ENCODE data around the gene FH. TPM values are rescaled to one million over a fixed set of nuclear protein-coding genes. Genes with fewer than 3 reads are reported as not detected.
A peak's percentile ranks its signal among the peaks of the same experiment; 100 is the strongest.

Gene FH
- total RNA-seq, 5 donors from 2014 or later (not counting 1 experiment from before 2014, with no cell fraction given) = 14.6 to 32.7 (median 28.2) TPM

DNA sequence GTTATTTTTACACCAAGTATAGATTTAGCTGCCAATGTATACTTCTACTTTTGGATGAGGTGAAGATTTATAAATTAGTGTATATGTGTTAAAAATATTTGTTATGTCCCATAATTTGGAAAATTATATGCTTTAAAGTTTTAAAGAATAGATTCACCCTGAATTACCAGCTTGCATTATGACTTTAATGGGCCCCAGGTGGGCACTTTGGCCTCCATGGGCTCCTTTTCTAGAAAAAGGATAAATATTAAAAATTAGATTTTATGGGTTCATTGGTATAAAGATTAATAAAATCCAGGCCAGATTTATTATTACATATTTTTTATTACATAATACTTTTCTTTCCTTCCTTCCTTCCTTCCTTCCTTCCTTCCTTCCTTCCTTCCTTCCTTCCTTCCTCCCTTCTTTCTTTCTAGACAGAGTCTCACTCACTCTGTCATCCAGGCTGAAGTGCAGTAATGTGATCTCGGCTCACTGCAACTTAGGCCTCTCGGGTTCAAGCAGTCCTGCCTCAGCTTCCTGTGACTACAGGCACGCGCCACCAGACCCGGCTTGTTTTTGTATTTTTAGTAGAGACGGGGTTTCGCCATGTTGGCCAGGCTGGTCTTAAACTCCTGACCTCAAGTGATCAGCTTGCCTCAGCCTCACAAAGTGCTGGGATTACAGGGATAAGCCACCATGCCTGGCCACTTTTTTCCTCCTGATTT lies 34.5 kb upstream of the FH start:
- Mint-ChIP-seq H3K27ac (no peak overlapping the region), H3K9me3 (peaks cover 0 to 3% (median 0%) of the 10 kb centered on the region in 3 donors), H3K4me1 (peaks cover 17 to 27% (median 22%) of the 10 kb centered on the region in 3 donors), H3K27me3 (no peaks in the 10 kb centered on the region), H3K4me3 (no peak overlapping the region), H3K36me3 (no peaks in the 10 kb centered on the region)
- WGBS (ENCODE audit: insufficient coverage) = 100% methylated on average over 2 of the region's 7 CpGs
- H3K27ac ChIP-seq (ENCODE audit: low read length) = no peak overlapping the region
- no peak for DNase-seq
- ChIA-PET CTCF (interaction anchor here in 1 of 2 donors (0.7 to 0.9 kb wide), 2 partner anchors 35 to 584 kb away, joined by 3 read pairs; partner anchors contain the start of gene FH), POLR2A (interaction anchor here in 1 of 2 donors (0.6 kb wide), 1 partner anchor 57 kb away, joined by 4 read pairs; no protein-coding TSS in a partner anchor)
- no peak overlapping the region for H3K4me3 ChIP-seq (ENCODE audit: control insufficient read depth in 1 of 2, extremely low read depth in 1 of 2, low read length in 1 of 2)
- peaks cover 0 to 6% of the 10 kb centered on the region in 2 experiments for H3K27me3 ChIP-seq (replicated peaks in 1 of 2; ENCODE audit: control insufficient read depth in 2 of 2, extremely low read depth in 1 of 2, insufficient read depth in 2 of 2, low read length in 1 of 2)
- no peaks in the 10 kb centered on the region for H3K9me3 ChIP-seq
- no peaks in the 10 kb centered on the region for H3K36me3 ChIP-seq (ENCODE audit: control insufficient read depth in 2 of 2, extremely low read depth in 1 of 2, insufficient read depth in 1 of 2, low read length in 1 of 2)
- no peak for ATAC-seq (replicated peaks in 1 of 4)
- H3K4me1 ChIP-seq (ENCODE audit: control insufficient read depth in 1 of 2, extremely low read depth in 1 of 2, insufficient read depth in 2 of 2, low read length in 2 of 2) = peaks cover 2 to 3% of the 10 kb centered on the region in 2 experiments

DNA sequence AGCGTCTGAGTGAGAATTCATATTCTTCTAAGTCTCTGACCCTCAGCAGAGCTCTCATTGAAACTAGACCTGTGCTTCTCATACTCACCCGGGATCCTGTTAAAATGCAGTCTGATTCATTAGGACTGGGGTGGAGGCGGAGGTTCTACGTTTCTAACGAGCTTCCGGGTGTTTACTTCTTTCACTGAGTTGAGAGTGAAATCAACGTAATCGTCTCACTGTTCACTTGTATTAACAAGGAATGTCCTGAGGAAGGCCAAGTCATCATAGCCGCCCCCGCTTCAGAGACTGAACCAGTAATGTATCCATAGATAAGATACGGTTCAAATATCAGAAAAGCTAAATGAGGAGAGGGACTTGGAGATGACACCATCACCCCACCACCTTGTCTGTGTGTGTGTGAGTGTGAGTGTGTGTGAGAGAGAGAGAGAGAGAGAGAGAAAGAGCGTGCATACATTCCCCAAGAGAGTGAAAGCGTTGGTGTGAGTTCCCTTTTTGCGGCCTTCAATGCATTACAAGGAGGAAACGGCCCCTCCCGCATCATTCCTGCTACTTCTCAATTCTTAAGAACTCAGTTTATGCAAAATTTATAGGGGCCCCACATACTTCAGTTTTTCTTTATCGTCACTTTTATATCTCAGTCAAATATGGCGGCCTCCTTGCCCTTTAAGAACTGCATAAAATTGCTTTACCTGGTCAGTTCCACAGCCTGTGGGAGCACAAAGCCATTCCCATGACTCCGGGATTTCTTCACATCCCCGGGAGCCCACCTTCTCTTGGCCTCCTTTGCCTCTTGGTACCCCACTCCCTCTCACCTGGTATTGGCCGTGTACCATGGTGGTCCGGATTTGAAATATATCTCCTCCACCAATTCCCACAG lies 32.4 kb upstream of the FH start:
- WGBS (ENCODE audit: insufficient coverage) = 53% methylated on average over 14 of the region's 22 CpGs
- H3K36me3 ChIP-seq (ENCODE audit: control insufficient read depth in 2 of 2, extremely low read depth in 1 of 2, insufficient read depth in 1 of 2, low read length in 1 of 2) = no peaks in the 10 kb centered on the region
- H3K4me1 Mint-ChIP-seq = peaks cover 17 to 27% (median 22%) of the 10 kb centered on the region in 3 donors
- peak overlapping the region; percentile 84 for H3K27ac ChIP-seq (ENCODE audit: low read length)
- H3K36me3 Mint-ChIP-seq = no peaks in the 10 kb centered on the region
- peaks cover 2 to 3% of the 10 kb centered on the region in 2 experiments for H3K4me1 ChIP-seq (ENCODE audit: control insufficient read depth in 1 of 2, extremely low read depth in 1 of 2, insufficient read depth in 2 of 2, low read length in 2 of 2)
- H3K27me3 ChIP-seq (replicated peaks in 1 of 2; ENCODE audit: control insufficient read depth in 2 of 2, extremely low read depth in 1 of 2, insufficient read depth in 2 of 2, low read length in 1 of 2) = peaks cover 0 to 3% of the 10 kb centered on the region in 2 experiments
- H3K9me3 ChIP-seq = no peaks in the 10 kb centered on the region
- peak overlapping the region; percentile 83 to 92 for H3K27ac Mint-ChIP-seq
- ChIA-PET CTCF (interaction anchor here in 1 of 2 donors (1.1 kb wide), 1 partner anchor 10 kb away, joined by 3 read pairs; no protein-coding TSS in a partner anchor), POLR2A (no interaction called here)
- H3K27me3 Mint-ChIP-seq = no peaks in the 10 kb centered on the region
- DNase-seq (peak; percentile 3 to 56 (median 18)), ATAC-seq (replicated peaks in 1 of 4) (peak; percentile 84 to 96 (median 90))
- H3K9me3 Mint-ChIP-seq = peaks cover 0 to 3% (median 0%) of the 10 kb centered on the region in 3 donors
- peak overlapping the region; percentile 48 to 59 for H3K4me3 ChIP-seq (ENCODE audit: control insufficient read depth in 1 of 2, extremely low read depth in 1 of 2, low read length in 1 of 2)
- peak overlapping the region; percentile 66 to 92 (median 82) for H3K4me3 Mint-ChIP-seq

- Histone ChIP-seq H3K4me1 (ENCODE audit: control insufficient read depth in 1 of 2, extremely low read depth in 1 of 2, insufficient read depth in 2 of 2, low read length in 2 of 2) (peaks cover 2 to 3% of the 10 kb centered on the region in 2 experiments), H3K36me3 (ENCODE audit: control insufficient read depth in 2 of 2, extremely low read depth in 1 of 2, insufficient read depth in 1 of 2, low read length in 1 of 2) (no peaks in the 10 kb centered on the region), H3K9me3 (no peaks in the 10 kb centered on the region), H3K27me3 (replicated peaks in 1 of 2; ENCODE audit: control insufficient read depth in 2 of 2, extremely low read depth in 1 of 2, insufficient read depth in 2 of 2, low read length in 1 of 2) (no peaks in the 10 kb centered on the region), H3K4me3 (ENCODE audit: control insufficient read depth in 1 of 2, extremely low read depth in 1 of 2, low read length in 1 of 2) (no peak overlapping the region), H3K27ac (ENCODE audit: low read length) (no peak overlapping the region)
- DNase-seq (no peak), ATAC-seq (replicated peaks in 1 of 4) (no peak)
- CTCF ChIA-PET = interaction anchor here (0.6 to 1.1 kb wide), 3 partner anchors 13 to 61 kb away, joined by 3 read pairs; no protein-coding TSS in a partner anchor
- Mint-ChIP-seq H3K4me3 (no peak overlapping the region), H3K27ac (peak overlapping the region; percentile 1 to 5), H3K36me3 (no peaks in the 10 kb centered on the region), H3K4me1 (peaks cover 17 to 27% (median 22%) of the 10 kb centered on the region in 3 donors), H3K9me3 (peaks cover 0 to 3% (median 0%) of the 10 kb centered on the region in 3 donors), H3K27me3 (peaks cover 5 to 6% of the 10 kb centered on the region in 2 donors)
- POLR2A ChIA-PET = interaction anchor here in 1 of 2 donors (0.6 kb wide), 1 partner anchor 43 kb away, joined by 3 read pairs; no protein-coding TSS in a partner anchor
- no CpG with 5 or more reads among the region's 1 CpG for WGBS (ENCODE audit: insufficient coverage)
Measured at GRCh38 chr1:241550318-241550717, 30.8 kb upstream of the FH start.

DNA sequence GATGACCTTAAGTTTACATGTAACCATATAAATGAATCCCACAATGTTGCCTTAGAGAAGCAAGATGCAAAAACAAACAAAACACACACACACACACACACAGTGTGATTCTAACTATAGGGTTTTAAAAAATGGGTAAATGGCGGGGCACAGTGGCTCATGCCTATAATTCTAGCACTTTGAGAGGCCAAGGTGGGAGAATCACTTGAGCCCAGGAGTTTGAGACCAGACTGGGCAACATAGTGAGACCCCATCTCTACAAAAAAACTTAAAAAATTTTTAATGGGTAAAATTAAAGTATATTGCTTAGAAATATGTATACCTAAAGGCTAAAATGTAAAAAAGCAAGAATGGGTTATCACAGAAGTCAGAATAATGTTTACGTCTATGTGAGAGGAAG lies 28.5 kb upstream of the FH start:
- Mint-ChIP-seq H3K4me1 (peaks cover 17 to 27% (median 22%) of the 10 kb centered on the region in 3 donors), H3K9me3 (peaks cover 0 to 3% (median 0%) of the 10 kb centered on the region in 3 donors), H3K27ac (no peak overlapping the region), H3K27me3 (peaks cover 5 to 6% of the 10 kb centered on the region in 2 donors), H3K36me3 (no peaks in the 10 kb centered on the region), H3K4me3 (no peak overlapping the region)
- no peaks in the 10 kb centered on the region for H3K27me3 ChIP-seq (replicated peaks in 1 of 2; ENCODE audit: control insufficient read depth in 2 of 2, extremely low read depth in 1 of 2, insufficient read depth in 2 of 2, low read length in 1 of 2)
- no CpG with 5 or more reads among the region's 2 CpGs for WGBS (ENCODE audit: insufficient coverage)
- DNase-seq (no peak), ATAC-seq (replicated peaks in 1 of 4) (no peak)
- ChIA-PET CTCF (no interaction called here), POLR2A (no interaction called here)
- peaks cover 2 to 3% of the 10 kb centered on the region in 2 experiments for H3K4me1 ChIP-seq (ENCODE audit: control insufficient read depth in 1 of 2, extremely low read depth in 1 of 2, insufficient read depth in 2 of 2, low read length in 2 of 2)
- H3K4me3 ChIP-seq (ENCODE audit: control insufficient read depth in 1 of 2, extremely low read depth in 1 of 2, low read length in 1 of 2) = no peak overlapping the region
- H3K36me3 ChIP-seq (ENCODE audit: control insufficient read depth in 2 of 2, extremely low read depth in 1 of 2, insufficient read depth in 1 of 2, low read length in 1 of 2) = no peaks in the 10 kb centered on the region
- H3K9me3 ChIP-seq = no peaks in the 10 kb centered on the region
- no peak overlapping the region for H3K27ac ChIP-seq (ENCODE audit: low read length)

- Histone ChIP-seq H3K9me3 (no peaks in the 10 kb centered on the region), H3K4me1 (ENCODE audit: control insufficient read depth in 1 of 2, extremely low read depth in 1 of 2, insufficient read depth in 2 of 2, low read length in 2 of 2) (no peaks in the 10 kb centered on the region), H3K27ac (ENCODE audit: low read length) (no peak overlapping the region), H3K27me3 (replicated peaks in 1 of 2; ENCODE audit: control insufficient read depth in 2 of 2, extremely low read depth in 1 of 2, insufficient read depth in 2 of 2, low read length in 1 of 2) (no peaks in the 10 kb centered on the region), H3K36me3 (ENCODE audit: control insufficient read depth in 2 of 2, extremely low read depth in 1 of 2, insufficient read depth in 1 of 2, low read length in 1 of 2) (no peaks in the 10 kb centered on the region), H3K4me3 (ENCODE audit: control insufficient read depth in 1 of 2, extremely low read depth in 1 of 2, low read length in 1 of 2) (no peak overlapping the region)
- no peak for ATAC-seq (replicated peaks in 1 of 4)
- Mint-ChIP-seq H3K27me3 (peaks cover 5 to 8% of the 10 kb centered on the region in 2 donors), H3K9me3 (peaks cover 0 to 3% (median 0%) of the 10 kb centered on the region in 3 donors), H3K4me1 (no peaks in the 10 kb centered on the region), H3K36me3 (no peaks in the 10 kb centered on the region), H3K4me3 (no peak overlapping the region), H3K27ac (no peak overlapping the region)
- POLR2A ChIA-PET = no interaction called here
- CTCF ChIA-PET = interaction anchor here in 1 of 2 donors (0.6 kb wide), 2 partner anchors 455 to 484 kb away, joined by 3 read pairs; no protein-coding TSS in a partner anchor
- WGBS (ENCODE audit: insufficient coverage) = 93% methylated on average over 3 of the region's 7 CpGs
- DNase-seq = no peak
Measured at GRCh38 chr1:241542199-241542907, 22.8 kb upstream of the FH start.

All from T-cell (primary cell).